HCT116 (cell line): ENCODE results near the gene VEPH1. TPM values are rescaled to one million over a fixed set of nuclear protein-coding genes. Genes with fewer than 3 reads are reported as not detected.

Experiments used
- ATAC-seq: fragments of 200-7000 bp; cut with Tn5 transposase; 2 replicates; pipeline ENCODE4 v1.9.1; 2020; ENCODE audit warnings: mild to moderate bottlenecking, moderate library complexity
- BruUV-seq: library from RNA; stranded (reverse); fragments of 400-500 nt; replicated peaks from 2 replicates; lab custom pipeline; 2021; lab: Mats Ljungman, UMichigan
- CTCF ChIA-PET: fragments of 300-600 bp; sonication (Branson Sonifier 250); formaldehyde crosslinking; loops from one replicate; lab custom pipeline; 2021; ENCODE audit warnings: antibody characterized with exemption; lab: Charles Lee
- POLR2A ChIA-PET: fragments of 300-600, 350-600 bp; sonication (Branson Sonifier 250); formaldehyde crosslinking; loops from one replicate; lab custom pipeline; 2021; ENCODE audit warnings: antibody characterized with exemption; lab: Charles Lee
- RAD21 ChIA-PET, 2 experiments: fragments of 300-600 bp; sonication (Branson Sonifier 250); formaldehyde crosslinking; loops; one replicate each; lab custom pipeline; 2023; ENCODE audit warnings: low total read pairs in 2 of 2; ENCODE audit not compliant: uncharacterized antibody in 2 of 2, unreplicated experiment in 2 of 2, low non-redundant PET in 1 of 2; lab: Charles Lee
- DNase-seq: peaks from one replicate; pipeline ENCODE4 v3.0.0-alpha.2; 2010; ENCODE audit warnings: low read depth, low spot score
- H2AFZ ChIP-seq: fragments of 200-600 bp; shearing (Covaris generic), sonication (generic); 2 replicates; pipeline ENCODE4 v1.6.1; 2017; ENCODE audit warnings: low read depth, mixed run types, mixed read lengths, antibody characterized with exemption, low read length; ENCODE audit not compliant: poor library complexity, severe bottlenecking
- H3K27ac ChIP-seq: 2 replicates; pipeline ENCODE4 v1.5.1; 2012; ENCODE audit warnings: low read depth, low read length
- H3K27me3 ChIP-seq: fragments of 200-600 bp; sonication (generic); 2 replicates; pipeline ENCODE4 v1.6.1; 2016; ENCODE audit warnings: mixed run types, low read length, mixed read lengths; ENCODE audit not compliant: insufficient read depth
- H3K36me3 ChIP-seq, 2 experiments: fragments of 200-500 bp in 1 of 2; fragments of 200-600 bp in 1 of 2; sonication (Bioruptor generic) in 1 of 2; sonication (generic) in 1 of 2; 2 replicates each; pipeline versions ENCODE4 v1.5.1 to v1.6.1; 2014 to 2016; ENCODE audit warnings: low read length in 2 of 2, inconsistent platforms in 1 of 2, mixed read lengths in 1 of 2, mixed run types in 1 of 2; ENCODE audit not compliant: insufficient read depth in 2 of 2, control insufficient read depth in 1 of 2
- H3K4me1 ChIP-seq, 2 experiments: fragments of 200-600 bp in 1 of 2; sonication (generic) in 1 of 2; 2 replicates each; pipeline versions ENCODE4 v1.5.1 to v1.6.1; 2012 to 2017; ENCODE audit warnings: low read length in 2 of 2, inconsistent platforms in 1 of 2, mild to moderate bottlenecking in 1 of 2, mixed read lengths in 1 of 2, mixed run types in 1 of 2, moderate library complexity in 1 of 2; ENCODE audit not compliant: insufficient read depth in 2 of 2, control insufficient read depth in 1 of 2
- H3K4me2 ChIP-seq: fragments of 200-600 bp; sonication (generic); 2 replicates; pipeline ENCODE4 v1.6.1; 2017; ENCODE audit warnings: mixed run types, low read length, mixed read lengths
- H3K4me3 ChIP-seq, 2 experiments: fragments of 200-600 bp in 1 of 2; sonication (generic) in 1 of 2; replicated peaks in 1 of 2; 2 replicates each; pipeline ENCODE4 v1.5.1; 2011 to 2016; ENCODE audit warnings: low read length in 2 of 2, control low read depth in 1 of 2, low read depth in 1 of 2, mild to moderate bottlenecking in 1 of 2, mixed read lengths in 1 of 2, mixed run types in 1 of 2
- H3K79me2 ChIP-seq: fragments of 200-600 bp; sonication (generic); 2 replicates; pipeline ENCODE4 v1.6.1; 2017; ENCODE audit warnings: mild to moderate bottlenecking, mixed run types, low read length, moderate library complexity, mixed read lengths; ENCODE audit not compliant: insufficient read depth
- H3K9ac ChIP-seq: fragments of 200-600 bp; sonication (generic); 2 replicates; pipeline ENCODE4 v1.6.1; 2016; ENCODE audit warnings: low read length, mixed read lengths
- H3K9me2 ChIP-seq: fragments of 200-600 bp; sonication (generic), shearing (Covaris generic); 2 replicates; pipeline ENCODE4 v1.6.1; 2017; ENCODE audit warnings: mixed run types, mild to moderate bottlenecking, moderate library complexity; ENCODE audit not compliant: insufficient read depth
- H3K9me3 ChIP-seq, 2 experiments: fragments of 200-500 bp in 1 of 2; fragments of 200-600 bp in 1 of 2; sonication (Bioruptor generic) in 1 of 2; sonication (generic) in 1 of 2; 2 replicates each; pipeline ENCODE4 v1.6.1; 2014 to 2017; ENCODE audit warnings: low read length in 2 of 2, mixed read lengths in 2 of 2, inconsistent platforms in 1 of 2, low read depth in 1 of 2, mild to moderate bottlenecking in 1 of 2, mixed run types in 1 of 2, moderate library complexity in 1 of 2; ENCODE audit not compliant: control insufficient read depth in 1 of 2, insufficient read depth in 1 of 2
- H4K20me1 ChIP-seq: fragments of 200-600 bp; sonication (generic), shearing (Covaris generic); 2 replicates; pipeline ENCODE4 v1.6.1; 2017; ENCODE audit warnings: mixed run types, mild to moderate bottlenecking, moderate library complexity; ENCODE audit not compliant: insufficient read depth
- CBX3 ChIP-seq: IDR thresholded peaks from 2 replicates; pipeline ENCODE4 v1.6.1; 2012; ENCODE audit warnings: low read depth
- CEBPB ChIP-seq: IDR thresholded peaks from 2 replicates; pipeline ENCODE4 v1.6.1; 2012; ENCODE audit warnings: low read depth
- EGR1 ChIP-seq: IDR thresholded peaks from 2 replicates; pipeline ENCODE4 v1.6.1; 2012; ENCODE audit warnings: low read depth
- ELF1 ChIP-seq: IDR thresholded peaks from 2 replicates; pipeline ENCODE4 v1.6.1; 2012; ENCODE audit warnings: low read depth, borderline replicate concordance
- EZH2phosphoT487 ChIP-seq: fragments of 200-600 bp; IDR thresholded peaks from 2 replicates; pipeline ENCODE4 v1.6.1; 2018; ENCODE audit warnings: antibody characterized with exemption, borderline replicate concordance
- FOSL1 ChIP-seq: IDR thresholded peaks from 2 replicates; pipeline ENCODE4 v1.6.1; 2012; ENCODE audit warnings: low read depth
- JUND ChIP-seq: IDR thresholded peaks from 2 replicates; pipeline ENCODE4 v1.6.1; 2012
- POLR2A ChIP-seq: IDR thresholded peaks from 2 replicates; pipeline ENCODE4 v1.7.0; 2011; ENCODE audit warnings: borderline replicate concordance; ENCODE audit not compliant: insufficient read depth, insufficient read length; ENCODE audit errors: extremely low read depth
- SIN3A ChIP-seq: IDR thresholded peaks from 2 replicates; pipeline ENCODE4 v1.6.1; 2012; ENCODE audit warnings: low read depth
- SP1 ChIP-seq: IDR thresholded peaks from 2 replicates; pipeline ENCODE4 v1.6.1; 2012; ENCODE audit warnings: low read depth
- SRF ChIP-seq: IDR thresholded peaks from 2 replicates; pipeline ENCODE4 v1.6.1; 2012; ENCODE audit warnings: low read depth
- TCF7L2 ChIP-seq: IDR thresholded peaks from 2 replicates; pipeline ENCODE4 v1.7.0; 2011; ENCODE audit warnings: borderline replicate concordance, inconsistent platforms; ENCODE audit not compliant: insufficient read depth, insufficient read length; ENCODE audit errors: extremely low read depth
- YY1 ChIP-seq: IDR thresholded peaks from 2 replicates; pipeline ENCODE4 v1.6.1; 2011; ENCODE audit warnings: low read length, low read depth, moderate library complexity, mild to moderate bottlenecking; ENCODE audit not compliant: insufficient replicate concordance; ENCODE audit errors: extremely low read depth
- ZFX ChIP-seq: fragments of 450-650 bp; IDR thresholded peaks from 2 replicates; pipeline ENCODE4 v1.6.1; 2017
- intact Hi-C: fragments of 100-400 bp; cut with micrococcal nuclease; formaldehyde crosslinking; loops from 2 replicates; pipeline ENCODE4 v1.10.0; 2022
- total RNA-seq: library from RNA; stranded (reverse); gene quantifications from one replicate; pipeline ENCODE4 v1.2.1, GENCODE V29; 2021; ENCODE audit not compliant: unreplicated experiment
- TF ChIP-seq, protein P1 (sequence below): IDR thresholded peaks from 2 replicates; pipeline ENCODE4 v1.6.1; 2012
- TF ChIP-seq, protein P2 (sequence below): IDR thresholded peaks from 2 replicates; pipeline ENCODE4 v1.6.1; 2011; ENCODE audit warnings: mild to moderate bottlenecking, low read length, moderate library complexity; ENCODE audit not compliant: insufficient replicate concordance; ENCODE audit errors: extremely low read depth
- TF ChIP-seq, protein P3 (sequence below): IDR thresholded peaks from 2 replicates; pipeline ENCODE4 v1.6.1; 2012
- TF ChIP-seq, protein P4 (sequence below): IDR thresholded peaks from 2 replicates; pipeline ENCODE4 v1.6.1; 2012; ENCODE audit warnings: low read depth
- TF ChIP-seq, protein P5 (sequence below), 3 experiments: fragments of 200-600 bp in 1 of 3; sonication (generic) in 1 of 3; IDR thresholded peaks in 2 of 3; conservative IDR thresholded peaks in 1 of 3; 2 replicates each; pipeline ENCODE4 v1.5.1; 2012 to 2017; ENCODE audit warnings: low read depth in 2 of 3, low read length in 2 of 3, antibody characterized with exemption in 1 of 3, borderline replicate concordance in 1 of 3, control low read depth in 1 of 3, mild to moderate bottlenecking in 1 of 3, mixed read lengths in 1 of 3, mixed run types in 1 of 3, moderate library complexity in 1 of 3; ENCODE audit not compliant: insufficient read depth in 1 of 3

Gene VEPH1
- total RNA-seq, 1 experiment from 2014 or later: 4.9 TPM

DNA sequence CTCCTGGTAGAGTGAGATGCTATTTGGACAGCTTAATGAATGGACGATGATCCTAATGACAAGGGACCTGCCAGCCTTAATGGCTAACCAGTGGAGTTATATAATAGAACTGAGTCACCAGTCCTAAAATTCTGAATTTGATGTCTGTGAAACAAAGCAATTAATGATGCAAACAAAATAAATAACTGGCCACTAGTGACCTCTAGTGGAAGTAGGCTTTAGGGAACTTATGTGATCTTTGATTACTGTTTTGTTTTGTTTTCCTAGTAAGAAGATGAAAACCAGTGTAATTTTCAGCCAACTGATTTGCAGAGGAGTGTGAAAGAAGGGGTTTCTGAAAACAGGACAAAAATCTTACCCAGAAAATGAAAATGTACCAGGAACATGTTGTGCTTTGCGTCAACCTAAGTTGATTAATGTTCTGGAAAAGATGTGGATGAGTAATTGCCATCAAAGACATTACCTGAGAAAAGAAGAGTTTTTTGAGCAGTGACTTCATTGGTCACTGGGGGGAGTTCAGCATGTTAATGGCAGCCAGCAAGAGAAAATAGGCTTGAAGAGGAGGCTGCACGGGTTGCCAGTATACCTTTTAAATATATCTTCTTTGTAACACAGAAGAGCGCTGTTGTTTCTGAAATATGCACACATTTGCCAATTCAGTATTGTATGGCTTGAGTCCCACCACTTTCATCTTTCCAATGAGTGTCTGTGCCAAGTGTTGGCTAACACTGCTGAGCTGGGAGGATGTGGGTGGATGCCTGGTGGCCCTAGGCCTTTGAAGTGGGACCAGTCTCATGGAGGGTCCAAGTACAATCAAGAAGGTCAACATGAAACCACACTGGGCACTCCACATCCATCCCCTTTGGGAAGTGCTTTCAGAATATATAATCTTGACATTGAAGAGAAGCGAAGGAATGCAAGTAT is 9.3 kb downstream of the VEPH1 start:
- H3K9me2 ChIP-seq: no peaks in the 10 kb centered on the region
- peak; percentile 69 for ATAC-seq
- no peak overlapping the region for H3K4me3 ChIP-seq
- intact Hi-C loops: loop anchor here (1.0 to 2.0 kb wide), 2 partner anchors 290 to 331 kb away; no protein-coding TSS in a partner anchor
- H4K20me1 ChIP-seq: no peaks in the 10 kb centered on the region
- no peak overlapping the region for H3K9ac ChIP-seq
- peaks cover 1 to 5% of the 10 kb centered on the region in 2 experiments; a peak in 3 of 4 replicates for H3K4me1 ChIP-seq
- BruUV-seq: no TSS peak
- no peaks in the 10 kb centered on the region for H3K79me2 ChIP-seq
- H3K27ac ChIP-seq: no peak overlapping the region
- POLR2A ChIA-PET: no interaction called here
- no peaks in the 10 kb centered on the region for H3K9me3 ChIP-seq
- CTCF ChIA-PET: no interaction called here
- H3K36me3 ChIP-seq: no peaks in the 10 kb centered on the region
- H3K4me2 ChIP-seq: no peak overlapping the region
- RAD21 ChIA-PET: no interaction called here
- H3K27me3 ChIP-seq: no peaks in the 10 kb centered on the region
- peak overlapping the region; percentile 10 for H2AFZ ChIP-seq
- DNase-seq: peak; percentile 44
- TF ChIP-seq POLR2A: no peak
- TF ChIP-seq, protein P1, sequence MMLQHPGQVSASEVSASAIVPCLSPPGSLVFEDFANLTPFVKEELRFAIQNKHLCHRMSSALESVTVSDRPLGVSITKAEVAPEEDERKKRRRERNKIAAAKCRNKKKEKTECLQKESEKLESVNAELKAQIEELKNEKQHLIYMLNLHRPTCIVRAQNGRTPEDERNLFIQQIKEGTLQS: no peak
- TF ChIP-seq, protein P2, sequence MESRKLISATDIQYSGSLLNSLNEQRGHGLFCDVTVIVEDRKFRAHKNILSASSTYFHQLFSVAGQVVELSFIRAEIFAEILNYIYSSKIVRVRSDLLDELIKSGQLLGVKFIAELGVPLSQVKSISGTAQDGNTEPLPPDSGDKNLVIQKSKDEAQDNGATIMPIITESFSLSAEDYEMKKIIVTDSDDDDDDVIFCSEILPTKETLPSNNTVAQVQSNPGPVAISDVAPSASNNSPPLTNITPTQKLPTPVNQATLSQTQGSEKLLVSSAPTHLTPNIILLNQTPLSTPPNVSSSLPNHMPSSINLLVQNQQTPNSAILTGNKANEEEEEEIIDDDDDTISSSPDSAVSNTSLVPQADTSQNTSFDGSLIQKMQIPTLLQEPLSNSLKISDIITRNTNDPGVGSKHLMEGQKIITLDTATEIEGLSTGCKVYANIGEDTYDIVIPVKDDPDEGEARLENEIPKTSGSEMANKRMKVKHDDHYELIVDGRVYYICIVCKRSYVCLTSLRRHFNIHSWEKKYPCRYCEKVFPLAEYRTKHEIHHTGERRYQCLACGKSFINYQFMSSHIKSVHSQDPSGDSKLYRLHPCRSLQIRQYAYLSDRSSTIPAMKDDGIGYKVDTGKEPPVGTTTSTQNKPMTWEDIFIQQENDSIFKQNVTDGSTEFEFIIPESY: no peak
- TF ChIP-seq EGR1: no peak
- no peak for TF ChIP-seq EZH2phosphoT487
- no peak for TF ChIP-seq YY1
- TF ChIP-seq SRF: no peak
- no peak for TF ChIP-seq ZFX
- TF ChIP-seq, protein P3, sequence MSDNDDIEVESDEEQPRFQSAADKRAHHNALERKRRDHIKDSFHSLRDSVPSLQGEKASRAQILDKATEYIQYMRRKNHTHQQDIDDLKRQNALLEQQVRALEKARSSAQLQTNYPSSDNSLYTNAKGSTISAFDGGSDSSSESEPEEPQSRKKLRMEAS: no peak
- TF ChIP-seq CEBPB: no peak
- TF ChIP-seq TCF7L2: no peak
- no peak for TF ChIP-seq JUND
- no peak for TF ChIP-seq ELF1
- no peak for TF ChIP-seq SIN3A
- TF ChIP-seq FOSL1: 0 out of 2 replicates have a peak, but pooled peaks have one; percentile 3
- TF ChIP-seq, protein P4, sequence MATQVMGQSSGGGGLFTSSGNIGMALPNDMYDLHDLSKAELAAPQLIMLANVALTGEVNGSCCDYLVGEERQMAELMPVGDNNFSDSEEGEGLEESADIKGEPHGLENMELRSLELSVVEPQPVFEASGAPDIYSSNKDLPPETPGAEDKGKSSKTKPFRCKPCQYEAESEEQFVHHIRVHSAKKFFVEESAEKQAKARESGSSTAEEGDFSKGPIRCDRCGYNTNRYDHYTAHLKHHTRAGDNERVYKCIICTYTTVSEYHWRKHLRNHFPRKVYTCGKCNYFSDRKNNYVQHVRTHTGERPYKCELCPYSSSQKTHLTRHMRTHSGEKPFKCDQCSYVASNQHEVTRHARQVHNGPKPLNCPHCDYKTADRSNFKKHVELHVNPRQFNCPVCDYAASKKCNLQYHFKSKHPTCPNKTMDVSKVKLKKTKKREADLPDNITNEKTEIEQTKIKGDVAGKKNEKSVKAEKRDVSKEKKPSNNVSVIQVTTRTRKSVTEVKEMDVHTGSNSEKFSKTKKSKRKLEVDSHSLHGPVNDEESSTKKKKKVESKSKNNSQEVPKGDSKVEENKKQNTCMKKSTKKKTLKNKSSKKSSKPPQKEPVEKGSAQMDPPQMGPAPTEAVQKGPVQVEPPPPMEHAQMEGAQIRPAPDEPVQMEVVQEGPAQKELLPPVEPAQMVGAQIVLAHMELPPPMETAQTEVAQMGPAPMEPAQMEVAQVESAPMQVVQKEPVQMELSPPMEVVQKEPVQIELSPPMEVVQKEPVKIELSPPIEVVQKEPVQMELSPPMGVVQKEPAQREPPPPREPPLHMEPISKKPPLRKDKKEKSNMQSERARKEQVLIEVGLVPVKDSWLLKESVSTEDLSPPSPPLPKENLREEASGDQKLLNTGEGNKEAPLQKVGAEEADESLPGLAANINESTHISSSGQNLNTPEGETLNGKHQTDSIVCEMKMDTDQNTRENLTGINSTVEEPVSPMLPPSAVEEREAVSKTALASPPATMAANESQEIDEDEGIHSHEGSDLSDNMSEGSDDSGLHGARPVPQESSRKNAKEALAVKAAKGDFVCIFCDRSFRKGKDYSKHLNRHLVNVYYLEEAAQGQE: no peak
- TF ChIP-seq, protein P5, sequence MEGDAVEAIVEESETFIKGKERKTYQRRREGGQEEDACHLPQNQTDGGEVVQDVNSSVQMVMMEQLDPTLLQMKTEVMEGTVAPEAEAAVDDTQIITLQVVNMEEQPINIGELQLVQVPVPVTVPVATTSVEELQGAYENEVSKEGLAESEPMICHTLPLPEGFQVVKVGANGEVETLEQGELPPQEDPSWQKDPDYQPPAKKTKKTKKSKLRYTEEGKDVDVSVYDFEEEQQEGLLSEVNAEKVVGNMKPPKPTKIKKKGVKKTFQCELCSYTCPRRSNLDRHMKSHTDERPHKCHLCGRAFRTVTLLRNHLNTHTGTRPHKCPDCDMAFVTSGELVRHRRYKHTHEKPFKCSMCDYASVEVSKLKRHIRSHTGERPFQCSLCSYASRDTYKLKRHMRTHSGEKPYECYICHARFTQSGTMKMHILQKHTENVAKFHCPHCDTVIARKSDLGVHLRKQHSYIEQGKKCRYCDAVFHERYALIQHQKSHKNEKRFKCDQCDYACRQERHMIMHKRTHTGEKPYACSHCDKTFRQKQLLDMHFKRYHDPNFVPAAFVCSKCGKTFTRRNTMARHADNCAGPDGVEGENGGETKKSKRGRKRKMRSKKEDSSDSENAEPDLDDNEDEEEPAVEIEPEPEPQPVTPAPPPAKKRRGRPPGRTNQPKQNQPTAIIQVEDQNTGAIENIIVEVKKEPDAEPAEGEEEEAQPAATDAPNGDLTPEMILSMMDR (IDR thresholded peaks at IDR 0.05 in 2 of 3, conservative IDR thresholded peaks at IDR 0.05 in 1 of 3; ENCODE audit: borderline replicate concordance in 1 of 3, insufficient read depth in 1 of 3, low read depth in 2 of 3, low read length in 2 of 3): peak; percentile 61 to 77 (median 67)
- TF ChIP-seq SP1: no peak
- no peak for TF ChIP-seq CBX3
